AG04450 (cell line): ENCODE measurements around the gene S100A3. TPM values are rescaled to one million over a fixed set of nuclear protein-coding genes. Genes with fewer than 3 reads are reported as not detected.
"Not testable (repeated sequence)": the region's sequence is repeated elsewhere in the genome, so short reads cannot be mapped to it uniquely, and the experiment has no call there.

ENCODE experiments used
- CTCF ChIA-PET: fragments of 300-600, 350-600 bp; formaldehyde crosslinking; extraction: SDS; loops from one replicate; lab custom pipeline; 2022; ENCODE audit warnings: antibody characterized with exemption, inconsistent platforms; lab: Charles Lee
- POLR2A ChIA-PET: fragments of 350-600 bp; formaldehyde crosslinking; extraction: SDS; loops from one replicate; lab custom pipeline; 2021; ENCODE audit warnings: antibody characterized with exemption, inconsistent platforms; lab: Yijun Ruan, JAX
- DNase-seq: peaks from one replicate; pipeline ENCODE4 v3.0.0-alpha.2; 2011; ENCODE audit warnings: low read depth, low spot score
- H3K27ac ChIP-seq: one replicate; pipeline ENCODE4 v1.5.1; 2012; ENCODE audit warnings: low read depth, low read length, control low read depth
- H3K27me3 ChIP-seq: one replicate; pipeline ENCODE4 v1.6.0; 2012; ENCODE audit warnings: low read length; ENCODE audit not compliant: control insufficient read depth, insufficient read depth
- H3K4me3 ChIP-seq: 2 replicates; pipeline ENCODE4 v1.5.1; 2011; ENCODE audit warnings: mild to moderate bottlenecking, low read depth, low read length, control low read depth
- H3K9me3 ChIP-seq: 2 replicates; pipeline ENCODE4 v1.5.1; 2012; ENCODE audit warnings: low read length; ENCODE audit not compliant: control insufficient read depth, insufficient read depth
- polyA plus RNA-seq: library from polyadenylated mRNA; depleted of rRNA; stranded (reverse); fragments of >200 nt; gene quantifications from 2 replicates; pipeline ENCODE4 v1.2.3, GENCODE V29; 2011
- TF ChIP-seq, protein P1 (sequence below): IDR thresholded peaks from 2 replicates; pipeline ENCODE4 v1.5.1; 2011; ENCODE audit warnings: low read depth, low read length, control low read depth, inconsistent platforms

The S100A3 gene
- polyA plus RNA-seq, 1 experiment = 1.8 TPM

- TF ChIP-seq, protein P1, sequence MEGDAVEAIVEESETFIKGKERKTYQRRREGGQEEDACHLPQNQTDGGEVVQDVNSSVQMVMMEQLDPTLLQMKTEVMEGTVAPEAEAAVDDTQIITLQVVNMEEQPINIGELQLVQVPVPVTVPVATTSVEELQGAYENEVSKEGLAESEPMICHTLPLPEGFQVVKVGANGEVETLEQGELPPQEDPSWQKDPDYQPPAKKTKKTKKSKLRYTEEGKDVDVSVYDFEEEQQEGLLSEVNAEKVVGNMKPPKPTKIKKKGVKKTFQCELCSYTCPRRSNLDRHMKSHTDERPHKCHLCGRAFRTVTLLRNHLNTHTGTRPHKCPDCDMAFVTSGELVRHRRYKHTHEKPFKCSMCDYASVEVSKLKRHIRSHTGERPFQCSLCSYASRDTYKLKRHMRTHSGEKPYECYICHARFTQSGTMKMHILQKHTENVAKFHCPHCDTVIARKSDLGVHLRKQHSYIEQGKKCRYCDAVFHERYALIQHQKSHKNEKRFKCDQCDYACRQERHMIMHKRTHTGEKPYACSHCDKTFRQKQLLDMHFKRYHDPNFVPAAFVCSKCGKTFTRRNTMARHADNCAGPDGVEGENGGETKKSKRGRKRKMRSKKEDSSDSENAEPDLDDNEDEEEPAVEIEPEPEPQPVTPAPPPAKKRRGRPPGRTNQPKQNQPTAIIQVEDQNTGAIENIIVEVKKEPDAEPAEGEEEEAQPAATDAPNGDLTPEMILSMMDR = no peak
- no peak for DNase-seq
- ChIA-PET POLR2A (interaction anchor here (0.7 kb wide), 1 partner anchor 106 kb away, joined by 3 read pairs; the partner anchor contains the start of gene S100A13), CTCF (interaction anchor here (0.8 to 2.7 kb wide), 8 partner anchors 10 to 107 kb away, joined by 3 to 31 read pairs (median 6); partner anchors contain the start of gene S100A13)
- Histone ChIP-seq H3K4me3 (no peak overlapping the region), H3K27me3 (no peaks in the 10 kb centered on the region), H3K27ac (no peak overlapping the region), H3K9me3 (no peaks in the 10 kb centered on the region)
Observed at GRCh38 chr1:153520818-153521476, 28.1 kb downstream of the S100A3 start.

GRCh38 chr1:153520137-153520691 lies 28.8 kb downstream of the S100A3 start:
- H3K4me3 ChIP-seq, H3K27ac ChIP-seq, H3K9me3 ChIP-seq, DNase-seq, H3K27me3 ChIP-seq, POLR2A ChIA-PET: not testable (repeated sequence)
- CTCF ChIA-PET = interaction anchor here (0.8 to 2.7 kb wide), 9 partner anchors 9 to 107 kb away, joined by 3 to 31 read pairs (median 4); partner anchors contain the start of gene S100A13

DNA sequence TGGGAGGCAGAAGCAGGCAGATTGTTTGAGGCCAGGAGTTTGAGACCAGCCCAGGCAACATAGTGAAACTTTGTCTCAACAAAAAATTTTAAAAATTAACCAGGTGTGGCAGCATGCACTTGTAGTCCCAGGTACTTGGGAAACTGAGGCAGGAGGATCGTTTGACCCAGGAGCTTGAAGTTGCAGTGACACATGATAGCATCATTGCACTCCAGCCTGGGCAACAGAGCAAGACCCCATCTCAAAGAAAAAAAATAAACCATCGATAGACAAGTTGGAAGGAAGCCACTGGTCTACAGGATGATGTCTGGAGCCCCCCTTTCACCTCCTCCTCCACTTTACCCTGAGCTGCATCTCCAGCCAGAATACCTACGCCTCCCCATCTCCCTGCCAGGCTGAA lies 29.8 kb downstream of the S100A3 start:
- no peak for DNase-seq
- CTCF ChIA-PET = interaction anchor here (1.1 to 2.6 kb wide), 2 partner anchors 14 to 108 kb away, joined by 4 to 13 read pairs; partner anchors contain the start of gene S100A13
- POLR2A ChIA-PET = no interaction called here
- Histone ChIP-seq H3K27me3 (no peaks in the 10 kb centered on the region), H3K9me3 (no peaks in the 10 kb centered on the region), H3K4me3 (no peak overlapping the region), H3K27ac (no peak overlapping the region)
- TF ChIP-seq, protein P1 = no peak

GRCh38 chr1:153515504-153516394 lies 33.3 kb downstream of the S100A3 start:
- ChIA-PET POLR2A (no interaction called here), CTCF (interaction anchor here (0.8 to 3.5 kb wide), 5 partner anchors 17 to 161 kb away, joined by 3 to 20 read pairs (median 7); partner anchors contain the start of genes S100A1 and S100A13)
- Histone ChIP-seq H3K4me3 (no peak overlapping the region), H3K27ac (no peak overlapping the region), H3K9me3 (no peaks in the 10 kb centered on the region), H3K27me3 (no peaks in the 10 kb centered on the region)
- TF ChIP-seq, protein P1 = no peak
- DNase-seq = no peak

DNA sequence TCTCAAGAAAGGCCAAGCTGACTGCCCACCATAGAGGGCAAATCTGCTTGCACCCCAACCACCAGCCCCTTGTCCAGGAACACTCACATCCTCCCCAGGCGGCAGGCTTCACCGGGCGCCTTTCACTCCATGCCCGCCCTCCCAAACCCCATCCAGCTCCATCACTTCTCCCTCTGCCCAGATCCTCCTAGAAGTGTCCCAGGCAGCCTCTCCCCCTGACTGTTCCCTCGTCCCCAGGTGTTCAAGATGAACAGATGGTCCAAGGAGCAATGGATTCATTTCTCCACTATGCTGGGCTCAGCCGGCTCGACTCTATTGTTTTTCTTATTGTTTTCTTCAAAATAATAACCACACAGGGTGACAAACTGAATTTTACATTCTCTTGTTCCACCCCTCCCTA lies 35.4 kb downstream of the S100A3 start:
- ChIA-PET POLR2A (no interaction called here), CTCF (interaction anchor here (3.5 kb wide), 1 partner anchor 19 kb away, joined by 20 read pairs; no protein-coding TSS in a partner anchor)
- H3K4me3 ChIP-seq = no peak overlapping the region
- no peaks in the 10 kb centered on the region for H3K9me3 ChIP-seq
- TF ChIP-seq, protein P1 = no peak
- H3K27me3 ChIP-seq = no peaks in the 10 kb centered on the region
- no peak for DNase-seq
- H3K27ac ChIP-seq = no peak overlapping the region
